Smooth muscle cell (in vitro differentiated cells): ENCODE data around the gene PACRG. TPM values are rescaled to one million over a fixed set of nuclear protein-coding genes. Genes with fewer than 3 reads are reported as not detected.

Source experiments
- DNase-seq: peaks from one replicate; lab custom pipeline; 2025; ENCODE audit not compliant: unreplicated experiment; lab: John Stamatoyannopoulos, UW
- H2AFZ ChIP-seq: fragments of 200-600 bp; sonication (generic); 2 replicates; pipeline ENCODE4 v1.6.0; 2016; ENCODE audit warnings: antibody characterized with exemption, low read depth, mild to moderate bottlenecking
- H3F3A ChIP-seq: fragments of 200-600 bp; sonication (generic); 2 replicates; pipeline ENCODE4 v1.6.0; 2017; ENCODE audit warnings: antibody characterized with exemption, low read depth
- H3K27ac ChIP-seq: fragments of 200-600 bp; sonication (generic); 2 replicates; pipeline ENCODE4 v1.5.1; 2016; ENCODE audit warnings: low read depth, mild to moderate bottlenecking
- H3K27me3 ChIP-seq: fragments of 200-600 bp; sonication (generic); 2 replicates; pipeline ENCODE4 v1.6.1; 2016; ENCODE audit warnings: low read depth, mild to moderate bottlenecking
- H3K36me3 ChIP-seq: fragments of 200-600 bp; sonication (generic); 2 replicates; pipeline ENCODE4 v1.5.1; 2016; ENCODE audit warnings: low read depth
- H3K4me1 ChIP-seq: fragments of 200-600 bp; sonication (generic); 2 replicates; pipeline ENCODE4 v1.5.1; 2016; ENCODE audit warnings: low read depth
- H3K4me2 ChIP-seq: fragments of 200-600 bp; sonication (generic); 2 replicates; pipeline ENCODE4 v1.6.0; 2016; ENCODE audit warnings: mild to moderate bottlenecking
- H3K4me3 ChIP-seq: fragments of 200-600 bp; sonication (generic); 2 replicates; pipeline ENCODE4 v1.5.1; 2016; ENCODE audit warnings: mild to moderate bottlenecking
- H3K79me2 ChIP-seq: fragments of 200-600 bp; sonication (generic); 2 replicates; pipeline ENCODE4 v1.6.0; 2016; ENCODE audit warnings: low read depth, mild to moderate bottlenecking
- H3K9ac ChIP-seq: fragments of 200-600 bp; sonication (generic); 2 replicates; pipeline ENCODE4 v1.6.0; 2016; ENCODE audit warnings: low read depth
- H3K9me3 ChIP-seq: fragments of 200-600 bp; sonication (generic); replicated peaks from 2 replicates; pipeline ENCODE4 v1.5.1; 2016; ENCODE audit warnings: low read depth
- H4K20me1 ChIP-seq: fragments of 200-600 bp; sonication (generic); 2 replicates; pipeline ENCODE4 v1.6.0; 2016; ENCODE audit warnings: low read depth
- CTCF ChIP-seq: fragments of 200-600 bp; sonication (generic); IDR thresholded peaks from 2 replicates; pipeline ENCODE4 v1.5.1; 2017; ENCODE audit warnings: borderline replicate concordance, mild to moderate bottlenecking, antibody characterized with exemption; ENCODE audit not compliant: insufficient read depth, poor library complexity, severe bottlenecking
- WGBS: methylation state at CpG from one replicate; pipeline ENCODE4 v1.1.7; 2016; ENCODE audit warnings: low lambda C conversion rate; 5-methylcytosine and 5-hydroxymethylcytosine counted together
- polyA plus RNA-seq: library from polyadenylated mRNA; unstranded; fragments of >200 nt; fragmentation: Nextera tagmentation; extraction: Ambion mirVana; gene quantifications from 2 replicates; pipeline ENCODE4 v1.2.1, GENCODE V29; 2016
- total RNA-seq: library from RNA; depleted of rRNA; stranded (reverse); fragments of >200 nt; gene quantifications from 2 replicates; pipeline ENCODE4 v1.2.3, GENCODE V29; 2014

Gene PACRG
- total and polyA plus RNA-seq, 2 experiments from 2014 or later: not detected

GRCh38 chr6:163182696-163183095 is 454.9 kb downstream of the PACRG start:
- Histone ChIP-seq H2AFZ (no peak overlapping the region), H3K79me2 (no peaks in the 10 kb centered on the region), H3K4me3 (no peak overlapping the region), H3F3A (no peaks in the 10 kb centered on the region), H4K20me1 (no peaks in the 10 kb centered on the region), H3K27me3 (no peaks in the 10 kb centered on the region), H3K4me1 (no peaks in the 10 kb centered on the region), H3K27ac (no peak overlapping the region), H3K36me3 (no peaks in the 10 kb centered on the region), H3K9ac (no peak overlapping the region), H3K9me3 (no peaks in the 10 kb centered on the region), H3K4me2 (no peak overlapping the region)
- TF ChIP-seq CTCF: no peak
- DNase-seq: no peak
- 93% methylated on average over 7 of the region's 7 CpGs for WGBS

DNA sequence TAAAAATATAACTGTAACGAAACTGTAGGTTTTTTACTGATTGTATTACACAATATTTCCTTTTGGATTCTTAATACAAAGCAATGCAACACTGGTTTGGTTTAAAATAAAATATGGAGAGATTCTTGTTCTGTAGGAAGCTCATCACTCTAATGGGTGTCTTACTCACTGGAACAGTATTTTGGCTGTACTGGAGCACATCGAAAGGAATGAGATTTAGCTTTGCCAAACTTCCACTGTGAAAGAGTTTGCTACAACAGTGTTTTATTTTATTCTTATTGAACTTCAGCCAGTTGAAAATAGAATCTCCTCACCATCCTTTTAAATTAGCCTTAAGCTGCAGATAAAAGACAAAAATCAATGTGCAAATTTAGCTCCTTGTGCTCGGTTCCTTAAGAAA is 456.0 kb downstream of the PACRG start:
- Histone ChIP-seq H3F3A (no peaks in the 10 kb centered on the region), H3K36me3 (no peaks in the 10 kb centered on the region), H3K27me3 (no peaks in the 10 kb centered on the region), H3K9ac (no peak overlapping the region), H3K9me3 (no peaks in the 10 kb centered on the region), H4K20me1 (no peaks in the 10 kb centered on the region), H3K27ac (no peak overlapping the region), H2AFZ (no peak overlapping the region), H3K4me3 (no peak overlapping the region), H3K79me2 (no peaks in the 10 kb centered on the region), H3K4me1 (no peaks in the 10 kb centered on the region), H3K4me2 (no peak overlapping the region)
- WGBS: 93% methylated on average over 3 of the region's 3 CpGs
- no peak for DNase-seq
- no peak for TF ChIP-seq CTCF

GRCh38 chr6:163185744-163186143 is 458.0 kb downstream of the PACRG start:
- no peaks in the 10 kb centered on the region for H3K4me1 ChIP-seq
- WGBS: 66% methylated on average over 4 of the region's 4 CpGs
- TF ChIP-seq CTCF: no peak
- no peak overlapping the region for H2AFZ ChIP-seq
- no peaks in the 10 kb centered on the region for H3F3A ChIP-seq
- no peak overlapping the region for H3K4me2 ChIP-seq
- H3K9ac ChIP-seq: no peak overlapping the region
- H3K9me3 ChIP-seq: no peaks in the 10 kb centered on the region
- H3K27me3 ChIP-seq: no peaks in the 10 kb centered on the region
- no peak overlapping the region for H3K4me3 ChIP-seq
- H3K36me3 ChIP-seq: no peaks in the 10 kb centered on the region
- no peak overlapping the region for H3K27ac ChIP-seq
- no peaks in the 10 kb centered on the region for H4K20me1 ChIP-seq
- H3K79me2 ChIP-seq: no peaks in the 10 kb centered on the region
- no peak for DNase-seq

- H3F3A ChIP-seq: no peaks in the 10 kb centered on the region
- no peak overlapping the region for H3K27ac ChIP-seq
- no peaks in the 10 kb centered on the region for H3K27me3 ChIP-seq
- H3K4me2 ChIP-seq: no peak overlapping the region
- H4K20me1 ChIP-seq: no peaks in the 10 kb centered on the region
- H3K79me2 ChIP-seq: no peaks in the 10 kb centered on the region
- H3K9ac ChIP-seq: no peak overlapping the region
- TF ChIP-seq CTCF: no peak
- H3K4me3 ChIP-seq: no peak overlapping the region
- 96% methylated on average over 14 of the region's 14 CpGs for WGBS
- H2AFZ ChIP-seq: no peak overlapping the region
- H3K9me3 ChIP-seq: no peaks in the 10 kb centered on the region
- H3K36me3 ChIP-seq: no peaks in the 10 kb centered on the region
- no peaks in the 10 kb centered on the region for H3K4me1 ChIP-seq
- no peak for DNase-seq
Measured at GRCh38 chr6:163186527-163186926, 458.8 kb downstream of the PACRG start.
